HepG2 (cell line): ENCODE data around the gene CLUH. TPM values are rescaled to one million over a fixed set of nuclear protein-coding genes. Genes with fewer than 3 reads are reported as not detected.
A peak's percentile ranks its signal among the peaks of the same experiment; 100 is the strongest.

Experiments
- ARNT2 ChIP-seq: sonication (generic); formaldehyde crosslinking; IDR thresholded peaks from 2 replicates; pipeline ENCODE4 v1.8.0; 2022; ENCODE audit warnings: mild to moderate bottlenecking, low read depth, missing genetic modification reagents, moderate library complexity
- ATF7-NPFF ChIP-seq: sonication (generic); formaldehyde crosslinking; IDR thresholded peaks from 2 replicates; pipeline ENCODE4 v1.8.1; 2023; ENCODE audit warnings: mild to moderate bottlenecking, low read depth, missing genetic modification reagents, moderate library complexity
- CHCHD3 ChIP-seq: sonication (generic); formaldehyde crosslinking; IDR thresholded peaks from 2 replicates; pipeline ENCODE4 v1.8.0; 2022; ENCODE audit warnings: mild to moderate bottlenecking, missing genetic modification reagents, moderate library complexity
- MIXL1 ChIP-seq: IDR thresholded peaks from 2 replicates; pipeline ENCODE4 v1.6.1; 2016
- MTA1 ChIP-seq: sonication (generic); formaldehyde crosslinking; IDR thresholded peaks from 2 replicates; pipeline ENCODE4 v1.4.0; 2020; ENCODE audit warnings: missing genetic modification reagents, mild to moderate bottlenecking, borderline replicate concordance
- MXD3 ChIP-seq: IDR thresholded peaks from 2 replicates; pipeline ENCODE4 v1.6.1; 2016; ENCODE audit warnings: mild to moderate bottlenecking, missing biosample characterization, missing genetic modification reagents
- NFE2L1 ChIP-seq: sonication (generic); formaldehyde crosslinking; IDR thresholded peaks from 2 replicates; pipeline ENCODE4 v1.4.0; 2020; ENCODE audit warnings: missing genetic modification reagents, mild to moderate bottlenecking, borderline replicate concordance
- POGZ ChIP-seq: sonication (generic); formaldehyde crosslinking; IDR thresholded peaks from 2 replicates; pipeline ENCODE4 v1.4.0; 2020; ENCODE audit warnings: mild to moderate bottlenecking, missing genetic modification reagents
- PREB ChIP-seq: sonication (generic); formaldehyde crosslinking; IDR thresholded peaks from 2 replicates; pipeline ENCODE4 v1.4.0; 2020; ENCODE audit warnings: missing genetic modification reagents
- SPEN ChIP-seq: sonication (generic); formaldehyde crosslinking; IDR thresholded peaks from 2 replicates; pipeline ENCODE4 v1.5.1; 2020; ENCODE audit warnings: low read depth, mild to moderate bottlenecking, missing genetic modification reagents
- ZFP41 ChIP-seq: sonication (generic); formaldehyde crosslinking; IDR thresholded peaks from 2 replicates; pipeline ENCODE4 v1.4.0; 2020; ENCODE audit warnings: mild to moderate bottlenecking, missing genetic modification reagents, borderline replicate concordance
- ZNF687 ChIP-seq: sonication (generic); formaldehyde crosslinking; IDR thresholded peaks from 2 replicates; pipeline ENCODE4 v1.5.1; 2020; ENCODE audit warnings: mild to moderate bottlenecking, missing genetic modification reagents, moderate library complexity
- polyA plus RNA-seq, 8 experiments: library from polyadenylated mRNA; depleted of rRNA in 3 of 8; stranded (reverse) in 7 of 8; unstranded in 1 of 8; fragments of >200 nt; fragmentation: Illumina TruSeq in 4 of 8; extraction: Trizol in 4 of 8; gene quantifications; 2 replicates each; pipeline versions ENCODE4 v1.2.1 to v1.2.3, GENCODE V29; 2011 to 2016; ENCODE audit warnings: low read depth in 4 of 8, missing spikeins in 1 of 8, mixed read lengths in 1 of 8; ENCODE audit not compliant: insufficient read depth in 1 of 8
- total RNA-seq, 5 experiments: library from RNA; depleted of rRNA; stranded (reverse); fragments of >200 nt; fragmentation: Illumina TruSeq; extraction: Trizol; gene quantifications; 2 replicates each; pipeline ENCODE4 v1.2.3, GENCODE V29; 2016; ENCODE audit warnings: low read depth in 1 of 5
- TF ChIP-seq, protein P1 (sequence below): sonication (generic); formaldehyde crosslinking; IDR thresholded peaks from 2 replicates; pipeline ENCODE4 v1.5.0; 2020; ENCODE audit warnings: mild to moderate bottlenecking, missing genetic modification reagents, moderate library complexity
- TF ChIP-seq, protein P2 (sequence below), 2 experiments: sonication (generic) in 1 of 2; formaldehyde crosslinking in 1 of 2; IDR thresholded peaks; 2 replicates each; pipeline versions ENCODE4 v1.6.1 to v1.9.0; 2014 to 2022; ENCODE audit warnings: antibody characterized with exemption in 1 of 2, borderline replicate concordance in 1 of 2, inconsistent platforms in 1 of 2, low read depth in 1 of 2, missing genetic modification reagents in 1 of 2

Gene CLUH
- total and polyA plus RNA-seq, 2 of the 13 experiments (the other 11 are each of a cell fraction or from before 2014, with no cell fraction given), result 30.9 to 60.5 TPM

- TF ChIP-seq, protein P1, sequence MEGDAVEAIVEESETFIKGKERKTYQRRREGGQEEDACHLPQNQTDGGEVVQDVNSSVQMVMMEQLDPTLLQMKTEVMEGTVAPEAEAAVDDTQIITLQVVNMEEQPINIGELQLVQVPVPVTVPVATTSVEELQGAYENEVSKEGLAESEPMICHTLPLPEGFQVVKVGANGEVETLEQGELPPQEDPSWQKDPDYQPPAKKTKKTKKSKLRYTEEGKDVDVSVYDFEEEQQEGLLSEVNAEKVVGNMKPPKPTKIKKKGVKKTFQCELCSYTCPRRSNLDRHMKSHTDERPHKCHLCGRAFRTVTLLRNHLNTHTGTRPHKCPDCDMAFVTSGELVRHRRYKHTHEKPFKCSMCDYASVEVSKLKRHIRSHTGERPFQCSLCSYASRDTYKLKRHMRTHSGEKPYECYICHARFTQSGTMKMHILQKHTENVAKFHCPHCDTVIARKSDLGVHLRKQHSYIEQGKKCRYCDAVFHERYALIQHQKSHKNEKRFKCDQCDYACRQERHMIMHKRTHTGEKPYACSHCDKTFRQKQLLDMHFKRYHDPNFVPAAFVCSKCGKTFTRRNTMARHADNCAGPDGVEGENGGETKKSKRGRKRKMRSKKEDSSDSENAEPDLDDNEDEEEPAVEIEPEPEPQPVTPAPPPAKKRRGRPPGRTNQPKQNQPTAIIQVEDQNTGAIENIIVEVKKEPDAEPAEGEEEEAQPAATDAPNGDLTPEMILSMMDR, result peak; percentile 50; the same call in 1 of the 2 replicates
- TF ChIP-seq POGZ (CRISPR knock-in tag) (no peak), ARNT2 (CRISPR knock-in tag) (peak; percentile 75; the same call in 1 of the 2 replicates), ATF7-NPFF (CRISPR knock-in tag) (peak; percentile 61; the same call in 1 of the 2 replicates), MTA1 (CRISPR knock-in tag) (peak; percentile 71; the same call in 1 of the 2 replicates), SPEN (CRISPR knock-in tag) (0 out of 2 replicates have a peak, but pooled peaks have one; percentile 21), CHCHD3 (0 out of 2 replicates have a peak, but pooled peaks have one; percentile 32), ZNF687 (peak; percentile 87), ZFP41 (peak; percentile 71; the same call in 1 of the 2 replicates), MXD3 (CRISPR knock-in tag) (peak; percentile 72; the same call in 1 of the 2 replicates), PREB (CRISPR knock-in tag) (0 out of 2 replicates have a peak, but pooled peaks have one; percentile 56), MIXL1 (CRISPR knock-in tag) (no peak), NFE2L1 (no peak)
- TF ChIP-seq, protein P2, sequence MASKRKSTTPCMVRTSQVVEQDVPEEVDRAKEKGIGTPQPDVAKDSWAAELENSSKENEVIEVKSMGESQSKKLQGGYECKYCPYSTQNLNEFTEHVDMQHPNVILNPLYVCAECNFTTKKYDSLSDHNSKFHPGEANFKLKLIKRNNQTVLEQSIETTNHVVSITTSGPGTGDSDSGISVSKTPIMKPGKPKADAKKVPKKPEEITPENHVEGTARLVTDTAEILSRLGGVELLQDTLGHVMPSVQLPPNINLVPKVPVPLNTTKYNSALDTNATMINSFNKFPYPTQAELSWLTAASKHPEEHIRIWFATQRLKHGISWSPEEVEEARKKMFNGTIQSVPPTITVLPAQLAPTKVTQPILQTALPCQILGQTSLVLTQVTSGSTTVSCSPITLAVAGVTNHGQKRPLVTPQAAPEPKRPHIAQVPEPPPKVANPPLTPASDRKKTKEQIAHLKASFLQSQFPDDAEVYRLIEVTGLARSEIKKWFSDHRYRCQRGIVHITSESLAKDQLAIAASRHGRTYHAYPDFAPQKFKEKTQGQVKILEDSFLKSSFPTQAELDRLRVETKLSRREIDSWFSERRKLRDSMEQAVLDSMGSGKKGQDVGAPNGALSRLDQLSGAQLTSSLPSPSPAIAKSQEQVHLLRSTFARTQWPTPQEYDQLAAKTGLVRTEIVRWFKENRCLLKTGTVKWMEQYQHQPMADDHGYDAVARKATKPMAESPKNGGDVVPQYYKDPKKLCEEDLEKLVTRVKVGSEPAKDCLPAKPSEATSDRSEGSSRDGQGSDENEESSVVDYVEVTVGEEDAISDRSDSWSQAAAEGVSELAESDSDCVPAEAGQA (IDR thresholded peaks at IDR 0.05; ENCODE audit: low read depth), result no peak
- TF ChIP-seq, protein P2 (CRISPR knock-in tag; IDR thresholded peaks at IDR 0.05; ENCODE audit: borderline replicate concordance), result no peak
Measured at GRCh38 chr17:2724784-2725164, 13.2 kb upstream of the CLUH start (continued).
